Upper lobe of right lung (tissue), 1 donor: ENCODE results near the gene SPATA13. TPM values are rescaled to one million over a fixed set of nuclear protein-coding genes. Genes with fewer than 3 reads are reported as not detected.

Experiments used
- ATAC-seq: fragments of 200-7000 bp; cut with Tn5 transposase; one replicate; pipeline ENCODE4 v1.9.1; 2020; ENCODE audit warnings: mild to moderate bottlenecking, moderate library complexity
- DNase-seq: peaks from one replicate; pipeline ENCODE4 v3.0.0-alpha.2; 2020
- H3K27ac ChIP-seq: fragments of 200-600 bp; one replicate; pipeline ENCODE4 v1.8.0; 2022
- H3K27me3 ChIP-seq: fragments of 200-600 bp; one replicate; pipeline ENCODE4 v1.8.0; 2022; ENCODE audit warnings: mild to moderate bottlenecking
- H3K36me3 ChIP-seq: fragments of 200-600 bp; one replicate; pipeline ENCODE4 v1.8.0; 2022
- H3K4me1 ChIP-seq: fragments of 200-600 bp; one replicate; pipeline ENCODE4 v1.8.0; 2022
- H3K4me3 ChIP-seq: fragments of 200-600 bp; one replicate; pipeline ENCODE4 v1.8.0; 2022; ENCODE audit warnings: mild to moderate bottlenecking
- H3K9me3 ChIP-seq: fragments of 200-600 bp; one replicate; pipeline ENCODE4 v1.8.0; 2022
- intact Hi-C: fragments of 100-400 bp; cut with DNase I; formaldehyde crosslinking; loops from one replicate; pipeline ENCODE4 v1.11.0; 2022
- total RNA-seq: library from RNA; stranded (reverse); fragmentation: NEBNext Ultra II Directional; extraction: Animal tissue kit (Norgen Biotek cat#: 25700); gene quantifications from one replicate; pipeline ENCODE4 v1.2.1, GENCODE V29; 2021
- TF ChIP-seq, protein P1 (sequence below): fragments of 200-600 bp; IDR thresholded peaks from one replicate; pipeline ENCODE4 v1.8.0; 2022; ENCODE audit warnings: antibody characterized with exemption
- donor health status: DM: no; HTN: yes; CAD: no; lungs with severe emphysema.

The SPATA13 gene
- total RNA-seq, 1 donor from 2014 or later, result 34.4 TPM

DNA sequence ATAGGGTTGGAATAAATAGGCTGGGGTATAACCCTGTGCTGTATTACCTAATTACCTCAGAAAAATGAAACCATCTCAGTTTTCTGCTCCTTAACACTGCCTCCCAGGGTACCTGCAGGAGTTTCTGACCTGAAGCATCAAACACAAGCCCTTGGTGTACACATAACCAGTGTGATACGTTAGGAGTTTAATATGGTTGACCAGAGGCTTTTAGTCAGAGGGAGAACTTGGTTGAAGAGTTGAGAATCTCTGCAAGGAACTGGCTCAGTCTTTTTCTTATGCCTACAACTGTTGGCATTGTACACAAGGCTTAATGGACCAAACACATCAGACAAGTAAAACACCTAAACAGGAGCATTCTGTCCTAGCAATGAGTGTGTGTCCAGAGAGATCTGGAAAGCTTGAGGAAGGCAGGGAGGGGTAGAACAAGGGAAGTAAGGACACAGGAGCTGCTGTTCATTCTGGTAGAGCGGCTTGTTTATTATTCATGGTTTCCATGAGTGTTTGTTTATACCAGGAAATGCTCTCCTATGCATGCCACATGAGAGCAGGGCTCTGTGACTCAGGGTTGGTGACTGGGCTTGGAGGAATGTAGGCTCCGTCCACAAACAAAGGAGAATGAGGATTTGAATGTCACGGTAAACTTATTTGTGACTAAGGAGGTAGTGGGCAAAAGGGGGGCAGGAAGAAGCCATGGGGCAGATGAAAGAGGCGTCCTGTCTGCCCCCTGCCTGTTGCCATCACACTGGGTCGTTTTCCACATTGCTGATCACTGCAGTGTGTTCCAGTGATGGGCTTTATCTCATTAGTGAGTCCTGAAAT lies 11.9 kb upstream of the SPATA13 start:
- H3K4me1 ChIP-seq, result peaks cover 8% of the 10 kb centered on the region
- H3K27me3 ChIP-seq, result no peaks in the 10 kb centered on the region
- no peaks in the 10 kb centered on the region for H3K36me3 ChIP-seq
- intact Hi-C loops, result no loop called here
- no peaks in the 10 kb centered on the region for H3K9me3 ChIP-seq
- DNase-seq (no peak), ATAC-seq (peak; percentile 92)
- TF ChIP-seq, protein P1, sequence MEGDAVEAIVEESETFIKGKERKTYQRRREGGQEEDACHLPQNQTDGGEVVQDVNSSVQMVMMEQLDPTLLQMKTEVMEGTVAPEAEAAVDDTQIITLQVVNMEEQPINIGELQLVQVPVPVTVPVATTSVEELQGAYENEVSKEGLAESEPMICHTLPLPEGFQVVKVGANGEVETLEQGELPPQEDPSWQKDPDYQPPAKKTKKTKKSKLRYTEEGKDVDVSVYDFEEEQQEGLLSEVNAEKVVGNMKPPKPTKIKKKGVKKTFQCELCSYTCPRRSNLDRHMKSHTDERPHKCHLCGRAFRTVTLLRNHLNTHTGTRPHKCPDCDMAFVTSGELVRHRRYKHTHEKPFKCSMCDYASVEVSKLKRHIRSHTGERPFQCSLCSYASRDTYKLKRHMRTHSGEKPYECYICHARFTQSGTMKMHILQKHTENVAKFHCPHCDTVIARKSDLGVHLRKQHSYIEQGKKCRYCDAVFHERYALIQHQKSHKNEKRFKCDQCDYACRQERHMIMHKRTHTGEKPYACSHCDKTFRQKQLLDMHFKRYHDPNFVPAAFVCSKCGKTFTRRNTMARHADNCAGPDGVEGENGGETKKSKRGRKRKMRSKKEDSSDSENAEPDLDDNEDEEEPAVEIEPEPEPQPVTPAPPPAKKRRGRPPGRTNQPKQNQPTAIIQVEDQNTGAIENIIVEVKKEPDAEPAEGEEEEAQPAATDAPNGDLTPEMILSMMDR, result no peak
- no peak overlapping the region for H3K4me3 ChIP-seq
- peak overlapping the region; percentile 65 for H3K27ac ChIP-seq

DNA sequence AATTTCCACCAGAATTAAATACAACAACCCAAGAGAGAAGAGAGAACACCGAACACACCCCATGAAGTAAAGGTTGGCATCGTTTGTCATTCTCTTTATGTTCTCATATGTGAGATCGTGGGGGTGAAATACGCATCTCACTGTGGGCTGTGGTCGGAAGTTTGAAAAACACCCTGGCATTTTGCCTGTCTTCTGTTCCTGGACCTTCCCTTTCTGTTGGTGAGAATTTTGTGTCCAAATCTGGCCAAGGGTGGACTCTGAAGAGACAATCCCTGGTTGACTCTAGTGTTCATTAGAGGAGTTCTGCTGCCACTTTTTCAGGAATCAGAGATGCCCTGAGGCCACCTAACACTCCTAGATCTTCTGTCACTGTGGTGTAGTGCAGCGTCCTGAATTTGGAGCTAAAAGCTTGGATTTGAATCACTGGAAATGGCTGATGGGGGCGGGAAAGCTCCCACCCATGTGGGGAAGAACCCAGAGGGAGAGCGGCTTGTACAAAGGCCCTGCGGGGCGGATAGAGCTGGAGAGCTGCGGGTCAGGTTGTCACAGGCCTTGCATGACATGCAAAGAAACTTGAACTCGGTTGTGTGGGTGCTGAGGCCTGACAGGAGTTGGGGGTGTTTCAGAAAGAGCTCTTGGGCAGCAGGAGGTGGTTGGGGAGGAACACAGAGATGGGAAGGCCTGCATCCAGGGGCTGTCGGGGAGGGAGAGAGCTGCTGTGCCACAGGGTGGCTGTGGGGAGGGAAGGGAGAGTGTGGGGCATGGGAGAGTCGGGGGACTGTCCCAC lies 11.1 kb upstream of the SPATA13 start:
- intact Hi-C loops, result no loop called here
- Histone ChIP-seq H3K4me1 (peaks cover 8% of the 10 kb centered on the region), H3K36me3 (no peaks in the 10 kb centered on the region), H3K27me3 (no peaks in the 10 kb centered on the region), H3K4me3 (no peak overlapping the region), H3K27ac (peak overlapping the region; percentile 65), H3K9me3 (no peaks in the 10 kb centered on the region)
- TF ChIP-seq, protein P1, result no peak
- DNase-seq (no peak), ATAC-seq (no peak)

DNA sequence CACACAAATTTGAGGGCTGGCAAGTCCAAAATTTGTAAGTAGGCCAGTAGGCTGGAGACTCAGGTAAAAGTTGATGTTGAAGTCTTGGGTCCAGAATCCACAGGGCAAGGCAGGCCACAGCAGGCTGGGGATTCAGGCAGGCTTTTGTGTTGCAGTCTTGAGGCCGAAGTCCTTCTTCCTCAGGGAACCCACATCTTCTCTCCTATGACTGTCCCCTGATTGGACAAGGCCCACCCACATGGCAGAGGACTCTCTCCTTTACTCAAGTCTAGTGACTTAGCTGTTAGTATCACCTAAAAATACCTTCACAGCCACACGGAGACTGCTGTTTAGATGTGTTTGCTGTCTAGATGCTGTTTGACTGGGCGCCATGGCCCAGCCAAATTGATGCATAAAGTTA lies 9.9 kb upstream of the SPATA13 start:
- no peak for DNase-seq
- Histone ChIP-seq H3K4me1 (peaks cover 8% of the 10 kb centered on the region), H3K9me3 (no peaks in the 10 kb centered on the region), H3K27ac (no peak overlapping the region), H3K36me3 (no peaks in the 10 kb centered on the region), H3K4me3 (no peak overlapping the region), H3K27me3 (no peaks in the 10 kb centered on the region)
- intact Hi-C loops, result no loop called here
- ATAC-seq, result no peak
- TF ChIP-seq, protein P1, result no peak

DNA sequence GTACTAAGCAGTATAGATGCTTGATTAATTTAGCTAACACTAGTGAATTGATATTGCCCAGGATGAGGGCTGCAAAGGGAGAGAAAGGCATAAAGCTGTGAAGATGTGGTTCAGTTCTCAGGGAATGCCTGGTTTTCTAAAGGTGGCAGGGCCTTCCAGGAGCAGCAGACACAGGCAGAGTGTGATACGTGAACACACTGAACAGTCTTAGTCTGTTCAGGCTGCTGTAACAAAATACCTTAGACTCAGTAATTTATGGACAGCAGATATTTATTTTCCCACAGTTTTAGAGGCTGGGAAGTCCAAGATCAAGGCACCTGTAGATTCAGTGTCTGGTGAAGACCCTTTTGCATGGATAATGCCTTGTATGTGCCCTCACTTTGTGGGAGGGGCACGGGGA lies 8.7 kb upstream of the SPATA13 start:
- Histone ChIP-seq H3K4me1 (peaks cover 8% of the 10 kb centered on the region), H3K4me3 (no peak overlapping the region), H3K36me3 (no peaks in the 10 kb centered on the region), H3K27ac (no peak overlapping the region), H3K27me3 (no peaks in the 10 kb centered on the region), H3K9me3 (no peaks in the 10 kb centered on the region)
- DNase-seq (no peak), ATAC-seq (no peak)
- TF ChIP-seq, protein P1, result no peak
- intact Hi-C loops, result no loop called here

DNA sequence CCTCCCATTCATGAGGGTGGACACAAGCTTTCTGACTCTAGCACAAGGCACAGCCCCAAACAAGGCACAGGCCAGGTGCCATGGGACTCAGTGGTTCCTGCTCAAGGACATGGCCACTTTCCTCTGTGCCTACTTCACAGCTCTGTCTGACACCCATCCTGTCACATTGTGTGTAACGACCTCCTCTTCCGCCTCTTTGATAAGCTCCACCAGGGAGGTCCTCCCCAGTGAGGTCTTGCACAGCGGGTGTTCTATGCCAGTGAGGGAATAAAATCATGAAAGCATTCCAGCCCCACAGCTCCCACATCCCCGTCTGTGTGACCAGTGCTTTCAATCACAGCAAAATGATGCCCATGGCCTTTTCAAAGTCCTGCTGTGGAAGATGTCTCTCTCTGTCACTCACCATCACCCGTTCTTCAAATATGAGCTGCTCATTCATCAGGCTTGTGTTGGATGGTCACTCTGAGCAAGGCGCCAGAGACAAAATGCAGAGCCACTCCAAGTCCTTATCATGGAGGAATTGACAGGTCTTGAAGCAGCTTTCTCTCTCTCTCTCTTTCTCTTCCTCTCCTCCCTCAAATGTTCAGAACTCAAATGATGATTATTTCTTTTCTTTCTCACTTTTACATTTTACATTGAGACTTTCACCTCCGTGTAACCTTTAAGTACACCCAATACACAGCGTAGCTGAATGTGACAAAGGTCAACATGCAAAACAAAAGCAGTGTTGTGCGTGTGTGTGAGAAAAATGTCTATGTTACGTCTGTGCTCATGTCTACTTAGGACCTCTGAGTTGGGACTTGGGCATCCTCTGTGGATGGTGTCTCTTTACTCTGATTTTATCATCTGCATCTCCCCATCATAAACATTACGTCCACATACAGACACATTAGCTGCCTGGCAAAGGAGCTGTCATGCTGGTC lies 8.0 kb upstream of the SPATA13 start:
- H3K4me1 ChIP-seq, result peaks cover 8% of the 10 kb centered on the region
- H3K9me3 ChIP-seq, result no peaks in the 10 kb centered on the region
- no peak overlapping the region for H3K4me3 ChIP-seq
- TF ChIP-seq, protein P1, result no peak
- no peaks in the 10 kb centered on the region for H3K36me3 ChIP-seq
- DNase-seq (no peak), ATAC-seq (no peak)
- H3K27me3 ChIP-seq, result no peaks in the 10 kb centered on the region
- no peak overlapping the region for H3K27ac ChIP-seq
- intact Hi-C loops, result no loop called here
